CD4-positive, alpha-beta T cell (primary cell): ENCODE data around the gene NEURL2. TPM values are rescaled to one million over a fixed set of nuclear protein-coding genes. Genes with fewer than 3 reads are reported as not detected.

Experiments used
- ATAC-seq: fragments of 200-7000 bp; cut with Tn5 transposase; one replicate; pipeline ENCODE4 v1.10.0; 2022; ENCODE audit warnings: mild to moderate bottlenecking; ENCODE audit not compliant: poor library complexity
- CTCF ChIA-PET: fragments of 350-600 bp; sonication (Branson Sonifier 250); formaldehyde crosslinking; loops from one replicate; lab custom pipeline; 2021; ENCODE audit warnings: antibody characterized with exemption, inconsistent platforms; lab: Charles Lee
- POLR2A ChIA-PET: fragments of 350-600 bp; sonication (Branson Sonifier 250); formaldehyde crosslinking; loops from one replicate; lab custom pipeline; 2021; ENCODE audit warnings: antibody characterized with exemption, inconsistent platforms; lab: Charles Lee
- DNase-seq, 14 experiments: peaks; one replicate each; pipeline ENCODE4 v3.0.0-alpha.2; 2013 to 2020; ENCODE audit warnings: mixed read lengths in 2 of 14
- H3K27ac ChIP-seq, 2 donors: one replicate each; pipeline versions ENCODE4 v1.5.1 to v1.7.0; 2013; ENCODE audit warnings: low read length in 2 of 2, low read depth in 1 of 2, mild to moderate bottlenecking in 1 of 2
- H3K27me3 ChIP-seq, 2 experiments: 1 replicate in 1 of 2; 2 replicates in 1 of 2; pipeline versions ENCODE4 v1.6.1 to v1.7.0; 2013; ENCODE audit warnings: low read length in 2 of 2, control low read depth in 1 of 2, mild to moderate bottlenecking in 1 of 2, moderate library complexity in 1 of 2; ENCODE audit not compliant: insufficient read depth in 2 of 2, control insufficient read depth in 1 of 2
- H3K36me3 ChIP-seq: one replicate; pipeline ENCODE4 v1.6.1; 2013; ENCODE audit warnings: low read length, control low read depth; ENCODE audit not compliant: insufficient read depth
- H3K4me1 ChIP-seq: one replicate; pipeline ENCODE4 v1.6.1; 2013; ENCODE audit warnings: low read length, control low read depth; ENCODE audit not compliant: insufficient read depth
- H3K4me3 ChIP-seq: one replicate; pipeline ENCODE4 v1.5.1; 2013; ENCODE audit warnings: mild to moderate bottlenecking, low read length, moderate library complexity
- H3K9me3 ChIP-seq, 2 experiments: 1 replicate in 1 of 2; 2 replicates in 1 of 2; pipeline versions ENCODE4 v1.6.1 to v1.7.0; 2013; ENCODE audit warnings: low read length in 2 of 2, mild to moderate bottlenecking in 2 of 2, control low read depth in 1 of 2, moderate library complexity in 1 of 2; ENCODE audit not compliant: control insufficient read depth in 1 of 2, insufficient read depth in 1 of 2
- H3K27ac Mint-ChIP-seq: one replicate; pipeline ENCODE4 v1.8.0; 2020; ENCODE audit warnings: mixed read lengths
- H3K27me3 Mint-ChIP-seq: one replicate; pipeline ENCODE4 v1.8.0; 2021; ENCODE audit warnings: mixed read lengths
- H3K36me3 Mint-ChIP-seq: one replicate; pipeline ENCODE4 v1.8.0; 2021; ENCODE audit warnings: low read depth, mixed read lengths
- H3K4me1 Mint-ChIP-seq: one replicate; pipeline ENCODE4 v1.8.0; 2021; ENCODE audit warnings: low read depth, mixed read lengths
- H3K4me3 Mint-ChIP-seq: one replicate; pipeline ENCODE4 v1.8.0; 2020; ENCODE audit warnings: mild to moderate bottlenecking, mixed read lengths
- H3K9me3 Mint-ChIP-seq: one replicate; pipeline ENCODE4 v1.8.0; 2020; ENCODE audit warnings: mixed read lengths
- CTCF ChIP-seq: fragments of 200-600 bp; IDR thresholded peaks from one replicate; pipeline ENCODE4 v1.8.0; 2022; ENCODE audit warnings: antibody characterized with exemption, mild to moderate bottlenecking
- intact Hi-C, 2 experiments: fragments of 100-400 bp; cut with DNase I in 1 of 2; cut with micrococcal nuclease in 1 of 2; formaldehyde crosslinking; loops; one replicate each; pipeline versions ENCODE4 v1.15.1 to v1.9.0; 2023 to 2025; cut with DNase I, micrococcal nuclease
- total RNA-seq, 174 experiments: library from RNA in 2 of 174; stranded (reverse) in 2 of 174; gene quantifications; one replicate each; pipeline ENCODE4 v1.2.3 and lab custom pipeline; 2021 to 2026

NEURL2 gene
- total RNA-seq, 2 experiments from 2014 or later: 1.5 to 2.5 TPM

DNA sequence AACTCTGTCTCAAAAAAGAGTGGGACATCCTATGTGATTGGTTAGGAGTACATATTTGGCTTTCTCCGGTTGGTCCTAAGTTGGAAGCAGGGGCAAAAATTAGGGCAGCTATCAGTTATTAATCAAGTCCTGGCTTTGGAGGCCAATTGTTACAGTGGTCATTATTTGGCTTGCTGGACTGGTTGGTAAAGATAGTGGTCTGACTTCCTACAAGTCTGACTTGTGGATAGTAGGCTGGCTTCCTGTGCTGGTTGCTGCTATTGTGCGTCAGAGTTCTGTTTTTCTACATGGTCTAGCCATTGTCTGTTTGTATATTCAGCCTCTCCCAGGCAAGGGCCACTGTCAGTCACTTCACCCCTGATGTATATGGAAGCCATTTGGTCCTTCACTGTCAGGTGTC lies 40.8 kb downstream of the NEURL2 start:
- Histone ChIP-seq H3K27ac (no peak overlapping the region), H3K4me3 (no peak overlapping the region), H3K36me3 (peaks cover 62% of the 10 kb centered on the region), H3K27me3 (no peaks in the 10 kb centered on the region), H3K4me1 (peaks cover 10% of the 10 kb centered on the region), H3K9me3 (no peaks in the 10 kb centered on the region)
- ATAC-seq (no peak), DNase-seq (no peak)
- Mint-ChIP-seq H3K4me3 (no peak overlapping the region), H3K4me1 (peaks cover 14% of the 10 kb centered on the region), H3K27ac (no peak overlapping the region), H3K36me3 (peaks cover 94% of the 10 kb centered on the region), H3K27me3 (no peaks in the 10 kb centered on the region), H3K9me3 (no peaks in the 10 kb centered on the region)
- TF ChIP-seq CTCF: no peak
- intact Hi-C loops: no loop called here
- ChIA-PET CTCF (no interaction called here), POLR2A (interaction anchor here (1.4 kb wide), 1 partner anchor 84 kb away, joined by 5 read pairs; the partner anchor contains the start of gene PCIF1)

DNA sequence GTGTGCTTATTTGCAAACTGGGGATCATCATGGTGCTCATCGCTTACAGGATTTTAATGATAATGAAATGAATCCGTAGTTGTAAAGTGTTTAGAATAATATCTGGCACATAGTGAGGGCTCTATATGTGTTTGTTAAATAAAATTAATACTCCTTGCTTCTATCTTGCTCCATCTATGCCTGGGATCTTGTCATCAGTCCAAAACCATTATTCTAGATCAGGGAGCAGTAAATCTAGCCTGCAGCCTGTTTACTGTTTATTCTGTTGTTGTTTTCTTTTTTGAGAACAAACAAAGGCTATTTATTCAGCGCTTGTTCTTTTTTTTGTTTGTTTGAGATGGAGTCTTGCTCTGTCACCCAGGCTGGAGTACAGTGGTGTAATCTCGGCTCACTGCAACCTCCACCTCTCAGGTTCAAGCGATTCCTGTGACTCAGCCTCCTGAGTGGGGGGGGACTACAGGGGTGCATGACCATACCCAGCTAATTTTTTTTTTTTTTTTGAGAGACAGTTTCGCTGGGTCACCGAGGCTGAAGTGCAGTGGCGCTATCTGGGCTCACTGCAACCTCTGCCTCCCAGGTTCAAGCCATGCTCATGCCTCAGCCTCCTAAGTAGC lies 41.9 kb downstream of the NEURL2 start:
- no peak for ATAC-seq
- no peak overlapping the region for H3K27ac ChIP-seq
- no peaks in the 10 kb centered on the region for H3K4me1 ChIP-seq
- Mint-ChIP-seq H3K4me1 (peaks cover 5% of the 10 kb centered on the region), H3K27me3 (no peaks in the 10 kb centered on the region), H3K4me3 (no peak overlapping the region), H3K36me3 (peaks cover 93% of the 10 kb centered on the region), H3K27ac (no peak overlapping the region), H3K9me3 (no peaks in the 10 kb centered on the region)
- H3K27me3 ChIP-seq: no peaks in the 10 kb centered on the region
- no peak overlapping the region for H3K4me3 ChIP-seq
- POLR2A ChIA-PET: interaction anchor here (1.4 kb wide), 1 partner anchor 86 kb away, joined by 5 read pairs; the partner anchor contains the start of gene PCIF1
- peaks cover 65% of the 10 kb centered on the region for H3K36me3 ChIP-seq
- no peaks in the 10 kb centered on the region for H3K9me3 ChIP-seq
- intact Hi-C loops: no loop called here
- CTCF ChIA-PET: no interaction called here
- no peak for TF ChIP-seq CTCF
- DNase-seq: no peak

DNA sequence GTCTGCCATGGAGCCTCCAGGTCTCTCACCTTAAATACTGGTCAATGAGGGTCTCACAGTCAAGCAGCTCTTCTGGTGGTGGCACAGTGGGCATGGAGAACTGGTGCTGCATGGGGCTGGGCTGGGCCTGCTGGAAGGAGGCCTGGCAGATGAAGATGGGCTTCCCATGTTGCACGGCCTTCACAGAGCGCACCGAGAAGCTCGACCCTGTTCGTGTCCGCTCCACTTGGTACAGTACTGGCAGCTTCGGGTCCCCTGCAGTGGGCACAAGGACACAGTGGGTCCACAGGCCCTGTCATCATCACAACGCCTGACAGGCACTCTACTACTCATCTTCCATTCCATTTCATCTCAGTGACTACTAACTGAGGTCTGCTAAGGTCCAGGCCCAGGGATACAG lies 42.6 kb downstream of the NEURL2 start:
- H3K36me3 ChIP-seq: peaks cover 65% of the 10 kb centered on the region
- H3K27ac Mint-ChIP-seq: no peak overlapping the region
- no peaks in the 10 kb centered on the region for H3K27me3 Mint-ChIP-seq
- no peaks in the 10 kb centered on the region for H3K4me1 ChIP-seq
- H3K4me1 Mint-ChIP-seq: peaks cover 1% of the 10 kb centered on the region
- ChIA-PET POLR2A (no interaction called here), CTCF (no interaction called here)
- TF ChIP-seq CTCF: no peak
- no peak overlapping the region for H3K27ac ChIP-seq
- ATAC-seq: no peak
- H3K4me3 ChIP-seq: no peak overlapping the region
- no peak for DNase-seq
- intact Hi-C loops: no loop called here
- H3K9me3 ChIP-seq: no peaks in the 10 kb centered on the region
- no peaks in the 10 kb centered on the region for H3K9me3 Mint-ChIP-seq
- H3K36me3 Mint-ChIP-seq: peaks cover 93% of the 10 kb centered on the region
- H3K27me3 ChIP-seq: no peaks in the 10 kb centered on the region
- H3K4me3 Mint-ChIP-seq: no peak overlapping the region
